Tongue (tissue), 2 donors: Measurements from ENCODE around the gene DST. TPM values are rescaled to one million over a fixed set of nuclear protein-coding genes. Genes with fewer than 3 reads are reported as not detected.
"Not testable (repeated sequence)": the region's sequence is repeated elsewhere in the genome, so short reads cannot be mapped to it uniquely, and the experiment has no call there.

ENCODE experiments used
- DNase-seq: peaks from one replicate; pipeline ENCODE4 v3.0.0-alpha.2; 2015
- total RNA-seq: library from RNA; depleted of rRNA; stranded (reverse); fragments of >200 nt; gene quantifications from one replicate; pipeline ENCODE4 v1.2.3, GENCODE V29; 2014

Gene DST
- total RNA-seq, 1 donor from 2014 or later, result 589 TPM

- DNase-seq, result peak; percentile 25
Measured at GRCh38 chr6:56515081-56515905, 127.4 kb downstream of the DST start.

GRCh38 chr6:56514395-56514794 is 128.3 kb downstream of the DST start:
- DNase-seq, result peak; percentile 20

DNA sequence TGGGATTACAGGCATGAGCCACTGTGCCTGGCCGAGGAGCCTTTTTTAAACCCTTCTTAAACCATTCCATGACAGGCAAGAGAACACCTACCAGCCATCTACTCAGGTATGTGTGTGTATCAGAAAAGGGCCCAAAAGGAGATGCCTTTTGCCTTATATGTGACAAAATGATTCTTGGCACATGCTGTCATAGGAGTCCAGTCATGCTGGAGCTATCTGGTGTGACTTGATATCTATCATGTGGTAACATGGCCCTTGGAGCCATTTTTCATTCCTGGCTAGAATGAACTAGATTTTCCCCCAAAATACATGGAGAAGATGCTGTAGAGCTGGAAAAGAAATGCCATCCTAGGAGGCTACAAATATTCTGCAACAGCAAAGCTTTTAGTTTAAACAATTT is 129.1 kb downstream of the DST start:
- no peak for DNase-seq

DNA sequence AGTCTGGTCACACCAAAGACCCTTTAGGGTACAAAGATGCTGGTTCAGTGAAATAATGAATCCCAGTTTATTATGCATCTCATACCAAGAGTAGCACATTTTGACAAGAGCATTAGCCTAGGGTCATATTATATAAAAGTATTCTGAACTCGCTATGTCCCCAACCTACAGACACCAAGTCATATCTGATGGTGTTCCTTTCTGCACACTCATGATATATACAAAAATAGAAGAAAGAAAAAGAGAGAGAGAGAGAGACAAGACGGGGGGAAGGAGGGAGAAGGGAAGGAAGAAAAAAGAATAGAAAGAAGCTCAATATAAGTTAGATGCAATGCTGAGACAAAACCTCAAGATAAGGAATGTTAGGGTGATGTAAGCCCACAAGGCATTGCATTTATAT is 131.1 kb downstream of the DST start:
- DNase-seq, result no peak

GRCh38 chr6:56510984-56511531 is 131.6 kb downstream of the DST start:
- no peak for DNase-seq

DNA sequence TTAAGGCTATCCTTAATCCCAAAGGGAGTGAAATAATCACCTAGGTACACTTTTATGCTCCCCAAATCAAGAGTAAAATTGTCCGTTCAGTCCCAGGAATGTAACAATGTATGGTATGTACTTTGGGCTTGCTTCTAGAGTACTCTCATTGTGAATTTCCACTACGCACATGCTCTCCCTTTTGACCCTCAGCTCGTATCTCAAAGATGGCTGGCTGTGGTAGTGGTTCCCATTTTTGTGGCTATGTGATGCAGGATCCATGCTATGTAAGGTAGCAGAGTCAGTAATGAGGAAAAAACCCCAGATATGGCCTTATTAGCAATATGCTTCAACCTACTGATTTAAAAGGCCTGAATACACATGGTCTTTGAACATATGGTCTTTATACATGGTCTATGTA is 133.7 kb downstream of the DST start:
- DNase-seq, result no peak

- DNase-seq, result no peak
Measured at GRCh38 chr6:56507517-56507916, 135.2 kb downstream of the DST start.

GRCh38 chr6:56505512-56506260 is 137.0 kb downstream of the DST start:
- DNase-seq, result no peak

DNA sequence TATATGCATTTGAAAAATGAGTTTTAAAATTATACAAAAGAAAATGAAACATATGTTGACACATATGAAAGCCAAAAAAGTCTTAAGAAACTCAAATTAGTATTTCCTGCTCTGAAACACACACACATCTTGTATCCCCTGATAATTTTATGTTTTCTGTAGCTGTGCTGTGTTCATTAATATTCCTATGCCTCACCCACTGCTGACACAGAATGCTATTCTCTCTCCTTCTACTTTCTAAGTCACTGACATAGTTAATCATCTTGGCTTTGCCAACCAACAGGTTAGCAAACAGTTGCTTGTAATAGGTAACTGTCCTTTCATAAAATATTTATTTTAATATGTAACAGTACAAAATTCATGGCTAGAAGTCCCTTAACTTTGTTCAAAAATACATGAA is 140.7 kb downstream of the DST start:
- no peak for DNase-seq

- DNase-seq, result no peak
Measured at GRCh38 chr6:56499095-56499494, 143.6 kb downstream of the DST start.

DNA sequence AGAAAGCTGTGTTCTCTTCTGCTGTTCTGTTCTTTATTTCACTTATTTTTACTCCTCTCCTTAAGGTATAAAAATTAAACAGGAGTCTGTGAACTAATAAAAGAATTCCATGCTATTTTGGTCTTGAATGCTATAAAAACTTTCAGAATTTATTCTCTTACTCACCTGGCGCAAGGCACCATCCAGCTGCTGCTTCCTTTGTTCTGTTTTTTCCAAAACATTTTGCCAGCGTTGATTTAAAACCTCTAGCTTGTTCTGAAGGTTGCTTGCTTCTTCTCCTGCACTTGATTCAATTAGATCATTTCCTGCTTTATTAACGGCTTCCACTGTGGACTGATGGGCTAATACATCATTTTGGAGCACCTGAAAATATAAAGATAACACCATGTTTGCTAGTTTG is 145.0 kb downstream of the DST start:
- DNase-seq, result no peak

GRCh38 chr6:56497240-56497639 is 145.4 kb downstream of the DST start:
- no peak for DNase-seq

DNA sequence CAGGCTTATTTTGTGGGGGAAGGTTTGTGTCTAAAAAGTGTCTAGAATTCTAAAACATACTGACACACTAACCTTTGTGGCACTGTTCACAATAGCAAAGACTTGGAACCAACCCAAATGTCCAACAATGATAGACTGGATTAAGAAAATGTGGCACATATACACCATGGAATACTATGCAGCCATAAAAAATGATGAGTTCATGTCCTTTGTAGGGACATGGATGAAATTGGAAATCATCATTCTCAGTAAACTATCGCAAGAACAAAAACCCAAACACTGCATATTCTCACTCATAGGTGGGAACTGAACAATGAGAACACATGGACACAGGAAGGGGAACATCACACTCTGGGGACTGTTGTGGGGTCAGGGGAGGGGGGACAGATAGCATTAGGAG is 146.0 kb downstream of the DST start:
- not testable (repeated sequence) for DNase-seq

DNA sequence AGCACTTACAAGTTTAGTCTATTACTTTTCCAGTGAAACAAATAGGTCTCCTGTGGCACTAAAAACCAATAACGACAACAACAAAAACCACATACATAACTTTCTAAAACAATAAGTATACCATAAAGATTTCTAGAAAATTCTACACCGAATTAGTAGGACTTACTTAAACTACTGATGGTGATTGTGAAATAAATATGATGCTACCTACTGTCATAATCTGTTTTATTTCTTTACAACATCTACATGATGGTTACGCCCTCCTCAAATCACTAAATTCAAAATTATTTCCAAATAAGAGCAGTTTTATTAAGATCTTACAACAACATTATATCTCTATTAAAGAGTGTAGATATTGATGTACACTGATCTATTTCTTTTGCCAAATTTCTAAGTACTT is 147.0 kb downstream of the DST start:
- no peak for DNase-seq

GRCh38 chr6:56491606-56492328 is 150.9 kb downstream of the DST start:
- DNase-seq, result no peak

- DNase-seq, result no peak
Measured at GRCh38 chr6:56490993-56491392, 151.7 kb downstream of the DST start.

DNA sequence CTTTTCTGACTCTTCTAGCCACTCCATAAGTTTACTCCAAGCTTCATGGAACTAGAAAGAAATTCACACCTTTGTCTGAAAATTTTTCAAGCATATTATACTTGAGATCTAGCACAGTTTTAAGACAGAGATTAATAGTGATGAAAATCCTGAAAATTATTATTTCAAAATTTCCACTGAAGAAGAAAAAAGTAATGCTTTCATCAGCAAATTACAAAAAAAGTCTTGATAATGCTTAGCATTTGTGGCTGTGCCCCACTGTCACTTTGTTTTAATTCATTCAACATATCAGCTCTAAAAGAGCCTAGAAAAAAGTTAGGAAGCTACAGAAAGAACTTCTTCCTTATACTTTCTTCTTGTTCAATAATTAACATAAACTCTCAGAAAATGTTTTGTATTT is 153.1 kb downstream of the DST start:
- DNase-seq, result no peak

GRCh38 chr6:56488281-56488680 is 154.4 kb downstream of the DST start:
- DNase-seq, result no peak

- no peak for DNase-seq
Measured at GRCh38 chr6:56486681-56487080, 156.0 kb downstream of the DST start.

DNA sequence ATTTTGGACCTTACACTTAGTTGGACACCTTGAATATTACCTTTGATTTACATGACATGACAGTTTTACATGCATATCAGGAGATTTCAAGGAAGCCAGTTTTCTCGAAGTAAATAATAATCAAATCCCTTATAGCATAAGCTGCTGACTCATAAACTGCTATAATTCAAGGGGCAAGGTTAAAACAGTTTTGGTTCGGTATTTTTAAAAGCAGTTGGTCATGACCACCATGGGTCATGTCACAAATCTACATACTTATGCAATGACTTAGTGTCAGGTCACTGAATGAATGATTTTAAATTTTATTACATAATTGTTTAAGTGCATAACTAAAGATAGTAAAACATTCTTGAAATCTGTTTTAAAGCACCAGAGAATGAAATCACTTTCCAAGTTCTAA is 158.0 kb downstream of the DST start:
- no peak for DNase-seq

- no peak for DNase-seq
Measured at GRCh38 chr6:56483929-56484328, 158.8 kb downstream of the DST start.

GRCh38 chr6:56482525-56482924 is 160.2 kb downstream of the DST start:
- no peak for DNase-seq

- DNase-seq, result no peak
Measured at GRCh38 chr6:56481957-56482356, 160.7 kb downstream of the DST start.
